HepG2 (cell line): ENCODE results near the gene RIPOR3. TPM values are rescaled to one million over a fixed set of nuclear protein-coding genes. Genes with fewer than 3 reads are reported as not detected.
A peak's percentile ranks its signal among the peaks of the same experiment; 100 is the strongest.

Experiments used
- AKAP8 ChIP-seq: sonication (generic); formaldehyde crosslinking; IDR thresholded peaks from 2 replicates; pipeline ENCODE4 v1.5.1; 2020; ENCODE audit warnings: mild to moderate bottlenecking, missing genetic modification reagents
- CEBPZ ChIP-seq: IDR thresholded peaks from 2 replicates; pipeline ENCODE4 v1.6.1; 2012; ENCODE audit warnings: low read length, improper control_type of control experiment
- HNF1A ChIP-seq, 2 experiments: sonication (generic) in 1 of 2; formaldehyde crosslinking in 1 of 2; IDR thresholded peaks; 2 replicates each; pipeline versions ENCODE4 v1.4.0 to v1.6.1; 2016 to 2020; ENCODE audit warnings: borderline replicate concordance in 1 of 2, low read depth in 1 of 2, mild to moderate bottlenecking in 1 of 2, missing genetic modification reagents in 1 of 2
- IRF9 ChIP-seq: sonication (generic); formaldehyde crosslinking; IDR thresholded peaks from 2 replicates; pipeline ENCODE4 v1.8.0; 2022; ENCODE audit warnings: missing genetic modification reagents, mild to moderate bottlenecking, borderline replicate concordance
- RFXANK ChIP-seq: IDR thresholded peaks from 2 replicates; pipeline ENCODE4 v1.6.1; 2016
- SCMH1 ChIP-seq: sonication (generic); formaldehyde crosslinking; IDR thresholded peaks from 2 replicates; pipeline ENCODE4 v1.9.0; 2021; ENCODE audit warnings: missing genetic modification reagents, mild to moderate bottlenecking, borderline replicate concordance
- SP1 ChIP-seq, 2 experiments: fragments of 450-650 bp in 1 of 2; sonication (generic) in 1 of 2; formaldehyde crosslinking in 1 of 2; IDR thresholded peaks; 2 replicates each; pipeline versions ENCODE4 v1.4.0 to v1.6.1; 2016 to 2020; ENCODE audit warnings: missing genetic modification reagents in 1 of 2
- ZSCAN12 ChIP-seq: sonication (generic); formaldehyde crosslinking; IDR thresholded peaks from 2 replicates; pipeline ENCODE4 v1.9.0; 2021; ENCODE audit warnings: mild to moderate bottlenecking, missing genetic modification reagents
- polyA plus RNA-seq, 8 experiments: library from polyadenylated mRNA; depleted of rRNA in 3 of 8; stranded (reverse) in 7 of 8; unstranded in 1 of 8; fragments of >200 nt; fragmentation: Illumina TruSeq in 4 of 8; extraction: Trizol in 4 of 8; gene quantifications; 2 replicates each; pipeline versions ENCODE4 v1.2.1 to v1.2.3, GENCODE V29; 2011 to 2016; ENCODE audit warnings: low read depth in 4 of 8, missing spikeins in 1 of 8, mixed read lengths in 1 of 8; ENCODE audit not compliant: insufficient read depth in 1 of 8
- total RNA-seq, 5 experiments: library from RNA; depleted of rRNA; stranded (reverse); fragments of >200 nt; fragmentation: Illumina TruSeq; extraction: Trizol; gene quantifications; 2 replicates each; pipeline ENCODE4 v1.2.3, GENCODE V29; 2016; ENCODE audit warnings: low read depth in 1 of 5
- TF ChIP-seq, protein P1 (sequence below): sonication (generic); formaldehyde crosslinking; IDR thresholded peaks from 2 replicates; pipeline ENCODE4 v1.4.0; 2020; ENCODE audit warnings: mild to moderate bottlenecking, missing genetic modification reagents, borderline replicate concordance
- TF ChIP-seq, protein P2 (sequence below): sonication (generic); formaldehyde crosslinking; IDR thresholded peaks from 2 replicates; pipeline ENCODE4 v1.5.0; 2020; ENCODE audit warnings: mild to moderate bottlenecking, missing genetic modification reagents

Gene RIPOR3
- total and polyA plus RNA-seq, 2 of the 13 experiments (the other 11 are each of a cell fraction or from before 2014, with no cell fraction given), result 0.18 TPM; not detected in 1

- TF ChIP-seq HNF1A (IDR thresholded peaks at IDR 0.05; ENCODE audit: low read depth) (no peak), HNF1A (CRISPR knock-in tag; IDR thresholded peaks at IDR 0.05; ENCODE audit: borderline replicate concordance) (peak; percentile 14; the same call in 1 of the 2 replicates), RFXANK (no peak), SCMH1 (CRISPR knock-in tag) (no peak), AKAP8 (peak; percentile 62; the same call in 1 of the 2 replicates), ZSCAN12 (CRISPR knock-in tag) (no peak), SP1 (IDR thresholded peaks at IDR 0.05) (no peak), SP1 (CRISPR knock-in tag; IDR thresholded peaks at IDR 0.05) (peak; percentile 57; the same call in 1 of the 2 replicates), CEBPZ (no peak), IRF9 (CRISPR knock-in tag) (peak; percentile 80; the same call in 1 of the 2 replicates)
- TF ChIP-seq, protein P1, sequence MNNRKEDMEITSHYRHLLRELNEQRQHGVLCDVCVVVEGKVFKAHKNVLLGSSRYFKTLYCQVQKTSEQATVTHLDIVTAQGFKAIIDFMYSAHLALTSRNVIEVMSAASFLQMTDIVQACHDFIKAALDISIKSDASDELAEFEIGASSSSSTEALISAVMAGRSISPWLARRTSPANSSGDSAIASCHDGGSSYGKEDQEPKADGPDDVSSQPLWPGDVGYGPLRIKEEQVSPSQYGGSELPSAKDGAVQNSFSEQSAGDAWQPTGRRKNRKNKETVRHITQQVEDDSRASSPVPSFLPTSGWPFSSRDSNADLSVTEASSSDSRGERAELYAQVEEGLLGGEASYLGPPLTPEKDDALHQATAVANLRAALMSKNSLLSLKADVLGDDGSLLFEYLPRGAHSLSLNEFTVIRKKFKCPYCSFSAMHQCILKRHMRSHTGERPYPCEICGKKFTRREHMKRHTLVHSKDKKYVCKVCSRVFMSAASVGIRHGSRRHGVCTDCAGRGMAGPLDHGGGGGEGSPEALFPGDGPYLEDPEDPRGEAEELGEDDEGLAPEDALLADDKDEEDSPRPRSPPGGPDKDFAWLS (CRISPR knock-in tag), result 0 out of 2 replicates have a peak, but pooled peaks have one; percentile 21
- TF ChIP-seq, protein P2, sequence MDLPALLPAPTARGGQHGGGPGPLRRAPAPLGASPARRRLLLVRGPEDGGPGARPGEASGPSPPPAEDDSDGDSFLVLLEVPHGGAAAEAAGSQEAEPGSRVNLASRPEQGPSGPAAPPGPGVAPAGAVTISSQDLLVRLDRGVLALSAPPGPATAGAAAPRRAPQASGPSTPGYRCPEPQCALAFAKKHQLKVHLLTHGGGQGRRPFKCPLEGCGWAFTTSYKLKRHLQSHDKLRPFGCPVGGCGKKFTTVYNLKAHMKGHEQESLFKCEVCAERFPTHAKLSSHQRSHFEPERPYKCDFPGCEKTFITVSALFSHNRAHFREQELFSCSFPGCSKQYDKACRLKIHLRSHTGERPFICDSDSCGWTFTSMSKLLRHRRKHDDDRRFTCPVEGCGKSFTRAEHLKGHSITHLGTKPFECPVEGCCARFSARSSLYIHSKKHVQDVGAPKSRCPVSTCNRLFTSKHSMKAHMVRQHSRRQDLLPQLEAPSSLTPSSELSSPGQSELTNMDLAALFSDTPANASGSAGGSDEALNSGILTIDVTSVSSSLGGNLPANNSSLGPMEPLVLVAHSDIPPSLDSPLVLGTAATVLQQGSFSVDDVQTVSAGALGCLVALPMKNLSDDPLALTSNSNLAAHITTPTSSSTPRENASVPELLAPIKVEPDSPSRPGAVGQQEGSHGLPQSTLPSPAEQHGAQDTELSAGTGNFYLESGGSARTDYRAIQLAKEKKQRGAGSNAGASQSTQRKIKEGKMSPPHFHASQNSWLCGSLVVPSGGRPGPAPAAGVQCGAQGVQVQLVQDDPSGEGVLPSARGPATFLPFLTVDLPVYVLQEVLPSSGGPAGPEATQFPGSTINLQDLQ (CRISPR knock-in tag), result no peak
These were observed 55.4 kb downstream of the RIPOR3 start (continued) for GRCh38 chr20:50635676-50636600.
